NCI-H526 (cell line): ENCODE data around the gene LPAR1.

Source experiments
- DNase-seq, 2 experiments: peaks; one replicate each; lab custom pipeline; 2025; lab: John Stamatoyannopoulos, UW

LPAR1 gene

DNA sequence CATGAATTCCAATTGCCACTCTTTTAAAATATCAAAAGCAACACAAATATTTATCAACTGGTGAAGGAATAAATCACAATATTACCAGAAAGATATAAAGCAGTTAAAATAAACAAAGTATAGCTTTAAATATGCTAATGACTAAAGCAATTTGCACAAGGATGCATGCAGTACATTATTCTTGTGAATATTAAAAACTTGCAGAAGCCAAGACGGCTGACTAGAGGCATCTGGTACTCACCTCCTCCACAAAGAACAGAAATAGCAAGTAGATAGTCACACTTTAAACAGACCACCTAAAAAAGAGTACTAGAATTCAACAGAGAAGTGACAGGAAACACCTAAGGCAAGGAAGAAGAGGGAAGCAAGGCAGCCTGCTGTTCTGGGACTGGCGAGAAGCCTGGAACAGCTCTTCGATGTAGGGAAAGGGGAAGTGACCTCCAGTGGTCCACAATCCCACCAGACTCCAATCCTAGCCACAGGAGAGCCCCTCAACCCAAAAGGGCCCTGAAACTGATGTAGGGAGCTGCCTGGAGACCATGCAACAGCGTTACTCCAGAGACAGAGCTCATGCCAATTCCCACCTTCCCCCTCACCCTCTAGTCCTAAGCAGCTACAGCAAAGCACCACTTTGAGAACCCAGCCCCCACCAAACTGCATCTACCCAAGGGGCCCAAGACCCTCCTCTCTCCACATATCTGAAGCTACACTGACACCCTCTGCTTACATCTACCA is 86.3 kb downstream of the LPAR1 start:
- DNase-seq: no peak

GRCh38 chr9:110950041-110950645 is 88.1 kb downstream of the LPAR1 start:
- DNase-seq: no peak

DNA sequence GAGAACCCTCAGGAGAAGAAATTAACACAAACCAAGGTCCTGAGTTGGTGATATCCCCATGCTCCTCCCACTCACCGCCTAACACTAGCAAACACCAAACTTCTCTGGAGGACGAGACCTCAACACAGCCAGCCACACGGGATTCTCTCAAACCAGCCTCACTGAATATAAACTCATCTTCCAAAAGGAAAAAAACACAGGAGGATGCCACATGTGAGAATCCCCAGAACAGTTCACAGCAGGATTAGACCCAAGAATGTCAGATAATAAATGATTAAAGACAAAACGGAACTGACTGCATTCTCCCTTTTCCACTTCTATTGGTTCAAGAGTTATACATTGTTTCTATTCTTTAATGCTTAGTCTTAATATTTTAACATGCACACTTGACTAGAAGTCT is 89.2 kb downstream of the LPAR1 start:
- DNase-seq: no peak

DNA sequence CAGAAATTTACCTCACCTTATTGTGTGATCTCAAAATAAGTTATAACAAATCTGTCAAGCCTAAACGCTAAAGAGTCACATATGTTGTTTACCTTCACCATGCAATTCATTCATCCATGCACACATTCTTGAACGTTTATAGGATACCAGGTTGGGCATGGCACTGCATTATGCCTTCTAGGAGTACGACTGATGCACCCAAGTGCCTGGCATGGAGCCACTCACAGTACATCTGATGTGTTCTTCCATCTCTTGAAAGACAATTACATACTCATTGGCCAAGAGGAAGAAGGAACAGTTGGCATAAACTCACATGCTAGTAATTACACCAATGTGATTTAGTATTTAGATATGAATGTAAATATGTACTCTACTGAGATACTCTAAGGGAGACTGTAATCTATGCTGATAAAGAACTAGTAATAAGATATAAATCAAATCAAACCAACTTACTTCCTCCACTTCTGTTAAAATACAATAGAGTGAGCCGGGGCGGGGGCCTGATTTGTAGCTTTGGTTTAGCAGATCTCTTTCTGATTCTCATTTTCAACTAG is 90.7 kb downstream of the LPAR1 start:
- no peak for DNase-seq

GRCh38 chr9:110942522-110942921 is 95.7 kb downstream of the LPAR1 start:
- no peak for DNase-seq

GRCh38 chr9:110940951-110941557 is 97.2 kb downstream of the LPAR1 start:
- DNase-seq: no peak

- no peak for DNase-seq
Measured at GRCh38 chr9:110939573-110939972, 98.7 kb downstream of the LPAR1 start.

- DNase-seq: no peak
Measured at GRCh38 chr9:110939047-110939446, 99.2 kb downstream of the LPAR1 start.

GRCh38 chr9:110938242-110938641 is 100.0 kb downstream of the LPAR1 start:
- no peak for DNase-seq

- DNase-seq: no peak
Measured at GRCh38 chr9:110936719-110937452, 101.4 kb downstream of the LPAR1 start.

GRCh38 chr9:110936237-110936636 is 102.0 kb downstream of the LPAR1 start:
- DNase-seq: no peak

DNA sequence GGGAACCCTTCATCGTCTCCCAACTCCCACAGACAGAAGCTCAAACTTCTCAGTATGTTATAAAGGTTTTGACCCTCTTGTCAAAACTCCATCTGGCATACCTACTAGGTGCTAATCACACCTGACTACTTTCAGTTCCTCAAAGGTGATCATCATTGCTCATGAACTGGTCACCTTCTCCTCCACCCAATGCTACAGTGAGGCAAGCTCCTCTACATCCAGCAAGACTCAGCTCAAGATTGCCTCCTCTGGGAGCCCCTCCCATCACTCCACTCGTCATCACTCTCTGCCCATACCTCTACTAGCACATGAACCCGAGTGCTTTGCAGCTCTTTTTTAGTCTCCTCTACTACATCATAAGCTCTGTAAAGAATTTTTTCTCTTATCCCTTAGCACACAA is 102.4 kb downstream of the LPAR1 start:
- no peak for DNase-seq

DNA sequence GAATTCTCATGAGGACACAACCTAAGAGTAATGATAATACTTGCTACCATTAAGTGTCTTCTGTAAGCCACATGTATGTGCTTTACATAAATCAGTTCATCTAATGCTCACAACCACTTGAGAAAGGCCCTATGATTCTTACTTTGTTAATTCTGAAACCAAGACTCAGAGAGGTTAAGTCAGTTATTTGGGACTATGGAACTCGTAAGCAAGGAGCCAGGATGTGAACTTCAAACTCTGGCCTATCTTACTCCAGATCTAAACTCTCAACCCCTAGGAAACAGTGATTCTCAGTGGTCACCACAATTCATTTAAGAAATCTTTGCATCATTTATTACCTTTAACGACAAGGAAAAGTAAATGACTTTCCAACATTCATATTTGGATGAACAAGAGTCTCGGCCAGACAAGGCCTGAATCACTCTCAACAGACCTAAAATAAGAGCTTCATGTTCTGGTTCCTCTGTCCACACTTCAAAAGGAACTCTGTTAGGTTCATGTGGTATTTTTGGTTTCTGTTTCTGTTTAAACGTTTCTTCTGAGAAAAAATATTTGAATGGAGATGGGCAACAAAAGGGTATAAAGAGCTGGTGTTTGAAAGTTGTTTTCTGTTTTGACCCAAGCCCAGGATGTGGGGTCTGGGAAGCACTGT is 104.8 kb downstream of the LPAR1 start:
- DNase-seq: no peak

DNA sequence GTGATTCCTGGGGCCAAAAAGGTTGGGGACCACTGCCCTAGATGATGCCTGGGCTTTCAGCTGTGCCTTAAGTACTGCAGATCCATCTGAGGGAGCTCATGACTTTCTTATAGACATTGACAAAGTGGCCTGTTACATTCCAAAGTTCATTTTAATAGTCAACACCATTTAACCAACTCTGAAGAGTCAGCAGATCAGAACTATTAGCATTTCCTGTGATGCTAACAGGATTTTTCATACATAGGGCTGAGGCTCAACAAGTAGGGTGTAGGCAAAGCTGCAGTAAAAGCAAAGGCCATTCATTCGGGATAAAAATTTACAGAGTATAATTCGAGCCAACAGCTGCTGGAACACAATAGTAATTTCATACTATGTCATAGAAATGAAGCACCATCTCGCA is 105.4 kb downstream of the LPAR1 start:
- DNase-seq: no peak

GRCh38 chr9:110928599-110928998 is 109.7 kb downstream of the LPAR1 start:
- DNase-seq: no peak

GRCh38 chr9:110926828-110927487 is 111.3 kb downstream of the LPAR1 start:
- DNase-seq: no peak

DNA sequence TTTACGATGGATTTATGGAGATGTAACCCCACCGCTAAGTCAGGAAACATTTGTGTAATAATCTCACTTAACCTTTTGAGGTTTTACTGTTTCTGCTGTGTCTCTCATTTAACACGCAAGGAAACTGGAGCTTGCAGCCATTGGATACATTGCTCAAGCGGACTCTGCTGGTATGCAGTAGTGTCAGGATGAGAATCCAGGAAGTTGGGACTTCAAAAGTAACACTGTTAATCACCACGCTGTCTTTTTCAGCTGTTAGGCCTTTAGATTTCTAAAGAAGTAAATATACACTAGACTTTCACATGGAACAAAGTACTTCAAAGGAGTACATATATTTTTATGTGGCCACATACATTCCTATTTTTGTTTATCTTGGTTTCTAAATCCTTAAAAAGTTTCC is 114.7 kb downstream of the LPAR1 start:
- DNase-seq: no peak

- no peak for DNase-seq
Measured at GRCh38 chr9:110922145-110922544, 116.1 kb downstream of the LPAR1 start.

- no peak for DNase-seq
Measured at GRCh38 chr9:110921705-110922104, 116.6 kb downstream of the LPAR1 start.

DNA sequence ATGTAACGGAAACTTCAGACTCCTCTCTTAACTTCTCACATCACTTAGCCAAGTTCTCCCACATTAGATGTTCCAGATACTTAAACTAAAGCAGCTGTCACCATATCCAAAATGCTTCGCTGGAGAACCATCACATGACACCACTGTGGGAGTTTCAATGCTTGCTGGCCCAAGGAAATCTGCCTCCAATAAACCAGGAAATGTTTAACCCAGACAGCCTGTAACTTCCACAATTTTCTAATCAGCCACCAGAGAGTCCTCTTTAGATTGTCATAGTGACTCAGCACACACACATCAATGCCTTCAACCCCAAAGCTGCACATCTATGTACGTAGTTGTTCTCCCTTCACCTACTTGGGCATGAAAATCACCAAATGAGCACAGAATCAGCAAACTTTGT is 118.7 kb downstream of the LPAR1 start:
- DNase-seq: no peak

- DNase-seq: no peak
Measured at GRCh38 chr9:110919050-110919435, 119.2 kb downstream of the LPAR1 start.
